Thyroid gland (tissue), 4 donors: ENCODE results near the gene FMN2. TPM values are rescaled to one million over a fixed set of nuclear protein-coding genes. Genes with fewer than 3 reads are reported as not detected.
A peak's percentile ranks its signal among the peaks of the same experiment; 100 is the strongest.

Experiments
- DNase-seq, 2 donors: peaks; one replicate each; pipeline ENCODE4 v3.0.0-alpha.2; 2019
- H3K27ac ChIP-seq, 3 donors: fragments of 200-600 bp; sonication (generic); 1 replicate in 2 of 3; 2 replicates in 1 of 3; pipeline ENCODE4 v1.5.1; 2016 to 2019; ENCODE audit warnings: mild to moderate bottlenecking in 1 of 3, moderate library complexity in 1 of 3
- H3K27me3 ChIP-seq: fragments of 200-600 bp; sonication (generic); one replicate; pipeline ENCODE4 v1.5.1; 2019
- H3K36me3 ChIP-seq, 2 donors: fragments of 200-600 bp; sonication (generic); one replicate each; pipeline ENCODE4 v1.5.1; 2016 to 2019
- H3K4me1 ChIP-seq, 2 donors: fragments of 200-600 bp; sonication (generic); one replicate each; pipeline ENCODE4 v1.5.1; 2017 to 2019
- H3K4me3 ChIP-seq, 3 donors: fragments of 200-600 bp; sonication (generic); replicated peaks in 1 of 3; 1 replicate in 2 of 3; 2 replicates in 1 of 3; pipeline ENCODE4 v1.5.1; 2016; ENCODE audit warnings: mild to moderate bottlenecking in 1 of 3
- H3K9me3 ChIP-seq: fragments of 200-600 bp; sonication (generic); one replicate; pipeline ENCODE4 v1.5.1; 2017
- CTCF ChIP-seq, 6 experiments: fragments of 200-600 bp in 3 of 6; fragments of 450-650 bp in 3 of 6; sonication (generic) in 3 of 6; IDR thresholded peaks; one replicate each; pipeline ENCODE4 v1.5.1; 2016 to 2019; ENCODE audit warnings: antibody characterized with exemption in 6 of 6, mild to moderate bottlenecking in 2 of 6, inconsistent platforms in 1 of 6, moderate library complexity in 1 of 6
- POLR2A ChIP-seq, 2 donors: fragments of 450-650 bp; IDR thresholded peaks; one replicate each; pipeline ENCODE4 v1.6.1; 2017; ENCODE audit warnings: antibody characterized with exemption in 2 of 2, mild to moderate bottlenecking in 2 of 2, moderate library complexity in 1 of 2
- WGBS, 2 donors: methylation state at CpG; one replicate each; pipeline ENCODE4 v1.1.5; 2017; 5-methylcytosine and 5-hydroxymethylcytosine counted together
- intact Hi-C: fragments of 100-400 bp; cut with DNase I; formaldehyde crosslinking; loops from one replicate; pipeline ENCODE4 v1.15.1; 2023
- total RNA-seq, 4 donors: library from RNA; depleted of rRNA; stranded (reverse); fragments of >200 nt; gene quantifications; one replicate each; pipeline ENCODE4 v1.2.3, GENCODE V29; 2016

FMN2 gene
- total RNA-seq, 4 donors from 2014 or later = 0.78 to 6.2 (median 1.3) TPM; not detected in 1

- H3K27ac ChIP-seq = no peak overlapping the region
- H3K4me3 ChIP-seq = no peak overlapping the region
- H3K27me3 ChIP-seq = no peaks in the 10 kb centered on the region
- intact Hi-C loops = no loop called here
- TF ChIP-seq CTCF (IDR thresholded peaks at IDR 0.05) (peak in 4 of 6 experiments; percentile 10 to 36 (median 24)), POLR2A (IDR thresholded peaks at IDR 0.05) (no peak)
- peak in 1 of 2 donors; percentile 10 for DNase-seq
- WGBS, 2 donors = 86 to 91% methylated on average over 1 of the region's 1 CpG
- H3K9me3 ChIP-seq = no peaks in the 10 kb centered on the region
- no peaks in the 10 kb centered on the region for H3K36me3 ChIP-seq
- H3K4me1 ChIP-seq = no peaks in the 10 kb centered on the region
Observed at GRCh38 chr1:240287722-240288121, 196.0 kb downstream of the FMN2 start.

DNA sequence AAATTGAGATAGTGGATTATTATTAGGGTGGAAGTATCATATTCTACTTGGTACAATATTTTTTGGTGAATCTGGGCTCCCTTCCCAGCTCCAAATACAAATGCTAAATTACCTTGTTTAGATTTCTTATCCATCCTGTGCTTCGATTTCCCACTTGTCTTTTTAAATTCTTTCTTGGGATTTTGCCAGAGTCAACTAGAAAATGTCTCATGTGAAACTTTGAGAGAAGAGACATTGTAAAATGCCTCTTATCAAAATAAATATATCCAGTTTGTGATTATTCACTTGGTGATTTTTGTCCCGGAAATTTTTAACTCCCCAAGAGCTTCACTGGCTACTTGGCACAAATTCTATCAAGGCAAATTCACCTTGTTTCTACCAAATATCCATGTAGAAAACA is 202.0 kb downstream of the FMN2 start:
- intact Hi-C loops = no loop called here
- H3K4me1 ChIP-seq = peaks cover 7 to 9% of the 10 kb centered on the region in 2 donors
- WGBS, 2 donors = 13 to 18% methylated on average over 2 of the region's 2 CpGs
- DNase-seq = no peak
- no peaks in the 10 kb centered on the region for H3K36me3 ChIP-seq
- H3K27ac ChIP-seq = peak overlapping the region in 1 of 3 donors; percentile 24
- no peaks in the 10 kb centered on the region for H3K9me3 ChIP-seq
- TF ChIP-seq POLR2A (IDR thresholded peaks at IDR 0.05) (no peak), CTCF (IDR thresholded peaks at IDR 0.05) (no peak)
- no peak overlapping the region for H3K4me3 ChIP-seq
- no peaks in the 10 kb centered on the region for H3K27me3 ChIP-seq

GRCh38 chr1:240294566-240294965 is 202.9 kb downstream of the FMN2 start:
- Histone ChIP-seq H3K4me1 (peaks cover 7 to 9% of the 10 kb centered on the region in 2 donors), H3K27me3 (no peaks in the 10 kb centered on the region), H3K36me3 (no peaks in the 10 kb centered on the region), H3K4me3 (no peak overlapping the region), H3K9me3 (no peaks in the 10 kb centered on the region), H3K27ac (no peak overlapping the region)
- 66 to 73% methylated on average over 3 of the region's 3 CpGs for WGBS, 2 donors
- TF ChIP-seq CTCF (IDR thresholded peaks at IDR 0.05) = no peak
- no peak for TF ChIP-seq POLR2A (IDR thresholded peaks at IDR 0.05)
- DNase-seq = no peak
- intact Hi-C loops = no loop called here

DNA sequence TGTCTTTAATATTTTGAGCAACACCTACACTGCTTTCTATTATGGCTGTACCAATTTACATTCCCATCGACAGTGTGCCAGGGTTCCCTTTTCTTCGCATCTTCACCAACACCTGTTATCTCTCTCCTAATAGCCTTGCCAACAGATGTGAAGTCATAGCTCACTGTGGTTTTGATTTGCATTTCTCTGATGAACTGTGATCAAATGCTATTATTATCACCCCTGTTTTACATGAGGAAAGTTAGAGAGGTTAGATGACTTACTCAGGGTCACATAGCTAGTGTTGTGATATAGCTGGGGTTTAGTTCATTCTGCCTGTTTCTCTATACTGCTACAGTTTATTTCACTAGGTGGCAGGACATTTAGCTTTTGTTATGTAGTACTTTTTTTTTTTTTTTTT is 204.1 kb downstream of the FMN2 start:
- no peak for DNase-seq
- H3K27me3 ChIP-seq = no peaks in the 10 kb centered on the region
- intact Hi-C loops = no loop called here
- TF ChIP-seq CTCF (IDR thresholded peaks at IDR 0.05) (no peak), POLR2A (IDR thresholded peaks at IDR 0.05) (no peak)
- H3K4me3 ChIP-seq = no peak overlapping the region
- no peaks in the 10 kb centered on the region for H3K9me3 ChIP-seq
- no peak overlapping the region for H3K27ac ChIP-seq
- WGBS, 2 donors = 76 to 95% methylated on average over 2 of the region's 2 CpGs
- no peaks in the 10 kb centered on the region for H3K36me3 ChIP-seq
- H3K4me1 ChIP-seq = peaks cover 7 to 9% of the 10 kb centered on the region in 2 donors

DNA sequence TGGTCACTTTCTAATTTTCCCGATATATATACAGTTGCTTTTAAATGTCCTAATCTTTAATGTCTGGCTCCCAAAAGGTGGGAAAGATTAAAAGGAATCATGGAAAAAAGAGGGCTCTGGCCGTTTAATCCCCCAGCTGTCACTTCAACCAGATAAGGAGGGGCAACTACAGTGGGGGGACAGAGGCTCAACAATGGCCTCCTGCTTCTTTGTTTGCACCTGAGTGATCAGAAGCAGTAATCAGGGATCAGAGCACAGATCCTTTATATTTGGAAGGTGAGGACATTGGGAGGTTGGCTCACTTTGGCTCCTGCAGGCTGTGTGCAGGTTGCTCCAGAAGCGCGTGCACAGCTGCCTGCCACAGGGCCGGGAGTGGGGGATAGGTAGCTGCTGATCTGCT is 212.8 kb downstream of the FMN2 start:
- DNase-seq = no peak
- 71 to 78% methylated on average over 5 of the region's 5 CpGs for WGBS, 2 donors
- Histone ChIP-seq H3K4me3 (no peak overlapping the region), H3K27ac (no peak overlapping the region), H3K27me3 (no peaks in the 10 kb centered on the region), H3K36me3 (no peaks in the 10 kb centered on the region), H3K4me1 (no peaks in the 10 kb centered on the region), H3K9me3 (no peaks in the 10 kb centered on the region)
- TF ChIP-seq CTCF (IDR thresholded peaks at IDR 0.05) (no peak), POLR2A (IDR thresholded peaks at IDR 0.05) (no peak)
- intact Hi-C loops = no loop called here
